SJSA1 (cell line): ENCODE measurements around the gene RPA4. TPM values are rescaled to one million over a fixed set of nuclear protein-coding genes. Genes with fewer than 3 reads are reported as not detected.
"Not testable (repeated sequence)": the region's sequence is repeated elsewhere in the genome, so short reads cannot be mapped to it uniquely, and the experiment has no call there.

Experiments
- DNase-seq, 2 experiments: peaks; one replicate each; pipeline ENCODE4 v3.0.0-alpha.2; 2015 to 2020; ENCODE audit warnings: low spot score in 2 of 2, low read depth in 1 of 2
- H3K27ac ChIP-seq: fragments of 250-450 bp; sonication (Bioruptor Pico); 2 replicates; pipeline ENCODE4 v1.5.1; 2020; ENCODE audit warnings: mild to moderate bottlenecking, moderate library complexity
- H3K27me3 ChIP-seq: fragments of 250-450 bp; sonication (Bioruptor Pico); replicated peaks from 2 replicates; pipeline ENCODE4 v1.5.1; 2020; ENCODE audit warnings: mild to moderate bottlenecking, moderate library complexity
- H3K36me3 ChIP-seq: fragments of 250-450 bp; sonication (Bioruptor Pico); 2 replicates; pipeline ENCODE4 v1.5.1; 2020; ENCODE audit warnings: mild to moderate bottlenecking
- H3K4me1 ChIP-seq: fragments of 250-450 bp; sonication (Bioruptor Pico); replicated peaks from 2 replicates; pipeline ENCODE4 v1.6.1; 2021; ENCODE audit warnings: mild to moderate bottlenecking
- H3K4me3 ChIP-seq: fragments of 250-450 bp; sonication (Bioruptor Pico); 2 replicates; pipeline ENCODE4 v1.5.1; 2020; ENCODE audit warnings: mild to moderate bottlenecking
- H3K9me3 ChIP-seq: fragments of 250-450 bp; sonication (Bioruptor Pico); replicated peaks from 2 replicates; pipeline ENCODE4 v1.5.1; 2020; ENCODE audit warnings: mild to moderate bottlenecking
- total RNA-seq: library from RNA; depleted of rRNA; stranded (reverse); fragments of >200 nt; shearing (Covaris generic); gene quantifications from 2 replicates; pipeline ENCODE4 v1.2.3, GENCODE V29; 2014; rRNA removed

RPA4 gene, protein sequence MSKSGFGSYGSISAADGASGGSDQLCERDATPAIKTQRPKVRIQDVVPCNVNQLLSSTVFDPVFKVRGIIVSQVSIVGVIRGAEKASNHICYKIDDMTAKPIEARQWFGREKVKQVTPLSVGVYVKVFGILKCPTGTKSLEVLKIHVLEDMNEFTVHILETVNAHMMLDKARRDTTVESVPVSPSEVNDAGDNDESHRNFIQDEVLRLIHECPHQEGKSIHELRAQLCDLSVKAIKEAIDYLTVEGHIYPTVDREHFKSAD
- 0.16 and 0.29 TPM in 2 replicates for total RNA-seq

DNA sequence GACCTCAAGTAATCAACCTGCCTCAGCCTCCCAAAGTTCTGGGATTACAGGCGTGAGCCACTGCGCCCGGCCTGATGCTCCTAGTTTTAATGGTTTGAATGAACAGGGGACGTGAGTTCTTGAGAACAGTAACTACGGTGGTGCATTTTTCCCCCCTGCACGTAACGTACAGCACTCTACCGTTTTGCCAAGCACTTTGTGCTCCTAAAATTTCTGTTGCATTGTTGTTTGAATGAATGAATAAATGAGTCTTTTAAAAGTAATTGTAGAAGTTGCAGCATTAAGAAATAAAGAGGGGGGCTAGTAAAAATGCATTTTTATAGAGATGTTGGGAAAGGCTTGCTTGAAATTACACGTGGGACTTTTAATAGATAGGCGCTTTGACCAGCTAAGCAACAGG lies at the start of gene RPA4:
Gene RPA4, plus strand, starts transcription at position 301 of the 400 bp plus-strand sequence. CDS start 403 bp downstream, outside the sequence.
- no peaks in the 10 kb centered on the region for H3K36me3 ChIP-seq
- no peak for DNase-seq
- no peaks in the 10 kb centered on the region for H3K4me1 ChIP-seq
- H3K27ac ChIP-seq: no peak within 1 kb of the TSS
- H3K4me3 ChIP-seq: no peak within 1 kb of the TSS
- H3K9me3 ChIP-seq: no peaks in the 10 kb centered on the region
- no peaks in the 10 kb centered on the region for H3K27me3 ChIP-seq

DNA sequence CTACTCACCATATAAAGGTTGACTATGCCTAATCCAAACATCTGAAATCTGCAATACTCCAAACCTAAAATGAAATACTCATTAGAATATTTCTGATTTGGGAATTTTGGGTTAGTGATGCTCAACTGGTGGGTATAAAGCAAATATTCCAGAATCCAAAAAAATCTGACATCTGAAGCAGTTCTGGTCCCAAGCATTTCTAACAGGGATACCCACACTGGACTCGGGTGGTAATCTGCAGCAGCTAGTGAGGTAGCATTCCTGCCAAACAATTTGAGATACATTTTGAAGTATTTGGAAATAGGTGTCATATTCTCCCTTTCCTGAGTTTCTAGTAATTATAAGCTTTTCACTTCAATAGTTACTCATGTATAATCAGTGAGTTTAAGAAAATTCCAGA lies 49.6 kb upstream of the RPA4 start:
- H3K27ac ChIP-seq: no peak overlapping the region
- H3K4me3 ChIP-seq: no peak overlapping the region
- H3K4me1 ChIP-seq: no peaks in the 10 kb centered on the region
- H3K9me3 ChIP-seq: no peaks in the 10 kb centered on the region
- no peak for DNase-seq
- H3K36me3 ChIP-seq: no peaks in the 10 kb centered on the region
- no peaks in the 10 kb centered on the region for H3K27me3 ChIP-seq

DNA sequence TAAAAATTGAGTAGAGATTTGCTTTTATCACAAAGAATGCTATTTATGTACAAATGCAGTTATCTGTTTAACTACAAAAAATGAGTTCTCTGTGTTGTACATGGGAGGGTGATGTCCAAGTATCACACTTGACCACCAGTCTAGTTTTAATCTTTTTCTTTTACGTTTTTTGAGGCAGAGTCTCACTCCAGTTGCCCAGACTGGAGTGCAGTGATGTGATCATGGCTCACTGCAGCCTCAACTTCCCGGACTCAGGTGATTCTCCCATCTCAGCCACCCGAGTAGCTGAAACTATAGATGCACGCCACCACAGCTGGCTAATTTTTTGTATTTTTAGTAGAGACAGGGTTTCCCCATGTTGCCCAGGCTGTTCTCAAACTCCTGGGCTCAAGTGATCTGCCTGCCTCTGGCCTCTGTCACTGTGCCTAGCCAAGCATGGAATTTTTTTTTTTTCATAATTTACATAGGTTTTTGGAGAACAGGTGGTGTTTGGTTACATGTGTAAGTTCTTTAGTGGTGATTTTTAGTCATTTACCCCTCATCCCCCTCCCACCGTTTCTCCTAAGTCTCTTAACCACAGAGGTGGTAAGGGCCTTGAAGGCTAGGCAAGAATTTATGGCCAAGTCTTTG lies 47.9 kb upstream of the RPA4 start:
- H3K36me3 ChIP-seq: no peaks in the 10 kb centered on the region
- no peaks in the 10 kb centered on the region for H3K4me1 ChIP-seq
- H3K27me3 ChIP-seq: no peaks in the 10 kb centered on the region
- no peak overlapping the region for H3K27ac ChIP-seq
- no peak overlapping the region for H3K4me3 ChIP-seq
- no peaks in the 10 kb centered on the region for H3K9me3 ChIP-seq
- DNase-seq: no peak

DNA sequence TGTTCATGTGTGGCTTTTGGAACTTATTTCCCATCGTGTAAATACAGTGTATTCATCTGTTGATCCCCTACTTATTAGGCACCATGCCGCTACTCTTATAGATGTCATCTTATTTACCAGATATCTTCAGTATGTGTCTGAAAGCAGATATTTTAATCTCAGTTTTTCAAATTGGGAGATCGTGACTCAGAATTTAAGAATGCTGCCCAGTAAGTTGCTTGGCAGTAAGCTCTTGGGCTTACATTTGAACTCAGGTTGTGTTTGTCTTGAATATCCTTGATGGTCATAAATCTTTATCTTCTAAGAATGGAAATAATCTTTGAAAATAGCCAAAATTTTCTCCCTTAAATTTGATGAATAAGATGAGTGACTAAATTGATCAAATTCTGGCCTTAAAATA lies 45.9 kb upstream of the RPA4 start:
- Histone ChIP-seq H3K27me3 (no peaks in the 10 kb centered on the region), H3K36me3 (no peaks in the 10 kb centered on the region), H3K4me1 (no peaks in the 10 kb centered on the region), H3K9me3 (no peaks in the 10 kb centered on the region), H3K27ac (no peak overlapping the region), H3K4me3 (no peak overlapping the region)
- no peak for DNase-seq

DNA sequence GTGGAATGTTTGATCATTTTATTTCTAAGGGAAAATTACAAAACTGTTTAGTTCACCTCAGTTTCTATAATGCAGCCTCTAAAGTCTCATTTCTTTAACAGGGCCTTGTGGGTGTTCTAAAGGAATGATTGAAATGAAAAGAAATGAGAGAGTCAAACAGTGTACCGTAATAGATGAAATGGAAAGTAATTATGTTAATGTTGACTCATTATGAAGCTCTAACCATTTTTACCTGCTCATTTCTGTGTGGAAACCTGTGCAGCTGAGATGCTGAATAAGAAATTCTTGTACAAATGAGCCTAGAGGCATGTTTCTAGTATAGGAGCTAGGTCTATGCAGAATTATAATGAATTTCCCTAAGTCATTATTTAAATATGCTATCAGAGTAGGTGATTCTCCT lies 45.2 kb upstream of the RPA4 start:
- no peak for DNase-seq
- no peaks in the 10 kb centered on the region for H3K36me3 ChIP-seq
- H3K9me3 ChIP-seq: no peaks in the 10 kb centered on the region
- no peak overlapping the region for H3K27ac ChIP-seq
- H3K4me1 ChIP-seq: no peaks in the 10 kb centered on the region
- H3K27me3 ChIP-seq: no peaks in the 10 kb centered on the region
- H3K4me3 ChIP-seq: no peak overlapping the region

DNA sequence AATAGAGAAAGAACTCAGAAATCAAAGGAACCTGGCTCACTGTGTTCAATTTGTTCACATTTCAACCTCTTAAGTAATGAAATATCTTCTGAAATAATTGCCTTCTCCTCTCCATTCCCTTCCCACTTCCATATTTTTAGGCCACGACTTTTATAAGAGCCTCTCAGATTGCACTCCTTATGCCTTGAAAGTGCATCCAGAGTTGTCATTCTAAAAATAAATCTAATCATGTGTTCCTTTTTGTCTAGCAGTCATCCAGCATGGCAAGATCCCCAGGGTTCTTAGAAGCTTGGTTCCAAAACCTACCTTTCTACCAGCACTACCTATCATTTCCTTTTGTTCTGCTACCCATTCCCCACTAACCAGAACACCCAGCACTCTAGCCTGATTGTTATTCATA lies 42.4 kb upstream of the RPA4 start:
- DNase-seq: no peak
- H3K27ac ChIP-seq: no peak overlapping the region
- no peaks in the 10 kb centered on the region for H3K9me3 ChIP-seq
- no peaks in the 10 kb centered on the region for H3K27me3 ChIP-seq
- H3K36me3 ChIP-seq: no peaks in the 10 kb centered on the region
- no peak overlapping the region for H3K4me3 ChIP-seq
- no peaks in the 10 kb centered on the region for H3K4me1 ChIP-seq

DNA sequence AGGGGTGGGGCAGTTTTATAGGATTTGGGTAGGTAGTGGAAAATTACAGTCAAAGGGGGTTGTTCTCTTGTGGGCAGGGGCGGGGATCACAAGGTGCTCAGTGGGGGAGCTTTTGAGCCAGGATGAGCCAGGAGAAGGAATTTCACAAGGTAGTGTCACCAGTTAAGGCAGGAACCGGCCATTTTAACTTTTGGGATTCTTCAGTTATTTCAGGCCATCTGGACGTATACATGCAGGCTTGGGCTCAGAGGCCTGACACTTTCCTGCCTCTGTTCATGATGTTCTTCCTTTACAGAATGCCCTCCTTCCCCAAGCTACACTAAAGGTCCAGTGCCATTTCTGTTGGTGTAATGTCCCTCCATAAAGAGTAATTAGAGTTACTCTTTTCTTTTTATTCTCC lies 41.8 kb upstream of the RPA4 start:
- H3K27me3 ChIP-seq, H3K36me3 ChIP-seq, H3K27ac ChIP-seq, H3K4me3 ChIP-seq, H3K4me1 ChIP-seq, DNase-seq, H3K9me3 ChIP-seq: not testable (repeated sequence)

DNA sequence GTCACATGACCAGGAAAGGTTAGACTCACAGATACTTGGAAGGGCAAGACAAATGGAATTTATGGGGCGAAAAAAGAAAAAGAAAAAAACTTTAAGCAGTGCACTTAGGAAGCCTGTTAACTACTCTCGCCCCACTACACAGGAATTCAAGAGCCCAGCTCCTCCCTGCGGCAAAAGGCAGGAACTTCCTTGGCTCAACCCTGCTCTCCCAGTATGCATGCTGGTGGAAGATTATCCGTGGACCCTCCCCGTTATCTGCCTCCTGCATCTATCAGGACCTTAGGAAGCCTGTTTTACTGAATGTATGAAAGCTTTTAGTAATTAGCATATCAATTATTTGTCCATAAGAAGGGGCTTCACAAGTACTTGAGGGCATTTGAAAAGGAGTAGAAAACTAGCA lies 40.1 kb upstream of the RPA4 start:
- H3K27ac ChIP-seq: no peak overlapping the region
- H3K27me3 ChIP-seq: no peaks in the 10 kb centered on the region
- no peaks in the 10 kb centered on the region for H3K9me3 ChIP-seq
- no peak overlapping the region for H3K4me3 ChIP-seq
- no peak for DNase-seq
- no peaks in the 10 kb centered on the region for H3K4me1 ChIP-seq
- no peaks in the 10 kb centered on the region for H3K36me3 ChIP-seq

DNA sequence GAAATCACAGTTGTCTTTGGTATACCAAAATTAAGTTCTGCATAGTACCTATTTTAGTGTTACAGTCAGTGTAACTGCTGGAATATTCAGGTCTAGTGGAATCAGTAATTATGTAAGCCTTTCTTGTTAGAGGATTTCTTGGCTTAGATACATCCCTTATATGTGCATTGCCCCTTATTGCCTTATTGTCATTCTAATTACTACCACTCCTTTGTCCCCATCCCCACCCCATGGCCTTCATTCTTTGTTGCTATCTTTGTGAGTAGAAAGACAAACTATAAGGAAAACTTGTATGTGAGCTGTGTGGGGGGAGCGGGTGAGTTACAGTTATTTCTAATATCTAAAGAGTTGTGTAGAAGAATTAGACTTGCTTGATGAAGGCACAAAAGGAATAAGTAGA lies 36.9 kb upstream of the RPA4 start:
- H3K4me3 ChIP-seq: no peak overlapping the region
- no peaks in the 10 kb centered on the region for H3K36me3 ChIP-seq
- no peaks in the 10 kb centered on the region for H3K4me1 ChIP-seq
- no peaks in the 10 kb centered on the region for H3K27me3 ChIP-seq
- H3K27ac ChIP-seq: no peak overlapping the region
- no peak for DNase-seq
- no peaks in the 10 kb centered on the region for H3K9me3 ChIP-seq

DNA sequence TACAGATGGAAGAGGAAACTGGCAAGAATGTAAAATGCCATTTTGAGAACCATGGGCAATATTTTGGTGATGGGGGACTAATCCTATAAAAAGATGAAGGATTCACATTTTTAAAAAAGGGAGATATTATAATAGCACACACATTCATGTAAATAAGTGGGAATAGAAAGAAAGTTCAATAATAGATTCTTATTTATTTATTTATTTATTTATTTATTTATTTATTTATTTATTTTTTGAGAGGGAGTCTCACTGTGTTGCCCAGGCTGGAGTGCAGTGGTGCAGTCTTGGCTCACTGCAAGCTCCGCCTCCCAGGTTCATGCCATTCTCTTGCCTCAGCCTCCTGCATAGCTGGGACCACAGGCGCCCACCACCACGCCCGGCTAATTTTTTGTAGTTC lies 24.3 kb upstream of the RPA4 start:
- not testable (repeated sequence) for H3K27me3 ChIP-seq, H3K4me3 ChIP-seq, DNase-seq, H3K27ac ChIP-seq, H3K36me3 ChIP-seq, H3K9me3 ChIP-seq, H3K4me1 ChIP-seq

DNA sequence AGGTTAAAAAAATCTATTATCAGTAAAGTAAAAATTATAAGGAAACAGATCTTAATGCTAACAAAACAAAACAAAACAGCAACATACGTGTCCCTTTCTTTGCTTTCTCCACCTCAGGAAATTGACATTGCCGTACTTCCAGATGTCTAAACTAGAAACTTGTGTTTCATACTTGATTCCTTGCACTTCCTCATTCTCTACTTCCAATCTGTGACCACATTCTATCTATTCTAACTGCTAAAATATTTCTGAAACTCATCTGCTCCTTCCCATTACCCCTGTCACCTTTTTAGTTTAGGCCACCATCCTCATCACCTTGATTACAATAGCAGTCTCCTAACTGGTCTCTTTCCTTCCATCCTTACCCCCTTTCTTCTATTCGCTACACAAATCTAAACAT lies 22.5 kb upstream of the RPA4 start:
- no peaks in the 10 kb centered on the region for H3K27me3 ChIP-seq
- H3K36me3 ChIP-seq: no peaks in the 10 kb centered on the region
- H3K4me1 ChIP-seq: no peaks in the 10 kb centered on the region
- H3K9me3 ChIP-seq: no peaks in the 10 kb centered on the region
- no peak for DNase-seq
- H3K4me3 ChIP-seq: no peak overlapping the region
- H3K27ac ChIP-seq: no peak overlapping the region

DNA sequence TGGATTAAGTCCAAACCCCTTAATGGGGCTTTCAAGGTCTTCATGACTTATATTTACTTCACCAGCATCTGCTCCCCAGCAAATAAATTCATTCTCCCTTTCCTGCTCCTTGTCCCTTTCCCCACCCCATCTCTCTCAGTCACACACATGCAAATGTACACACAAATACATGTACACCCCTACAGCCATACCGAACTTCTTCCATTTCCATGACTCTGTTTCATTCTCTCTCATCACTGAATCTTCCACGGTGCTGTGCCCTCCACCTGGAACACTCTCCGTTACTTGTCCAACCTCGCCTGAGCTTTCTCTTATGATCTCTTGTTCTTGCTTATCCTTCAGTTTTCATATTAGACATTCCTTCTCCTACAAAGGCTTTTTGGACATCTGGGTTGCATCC lies 22.0 kb upstream of the RPA4 start:
- H3K9me3 ChIP-seq: no peaks in the 10 kb centered on the region
- H3K4me1 ChIP-seq: no peaks in the 10 kb centered on the region
- H3K27ac ChIP-seq: no peak overlapping the region
- H3K27me3 ChIP-seq: no peaks in the 10 kb centered on the region
- no peaks in the 10 kb centered on the region for H3K36me3 ChIP-seq
- no peak for DNase-seq
- no peak overlapping the region for H3K4me3 ChIP-seq

DNA sequence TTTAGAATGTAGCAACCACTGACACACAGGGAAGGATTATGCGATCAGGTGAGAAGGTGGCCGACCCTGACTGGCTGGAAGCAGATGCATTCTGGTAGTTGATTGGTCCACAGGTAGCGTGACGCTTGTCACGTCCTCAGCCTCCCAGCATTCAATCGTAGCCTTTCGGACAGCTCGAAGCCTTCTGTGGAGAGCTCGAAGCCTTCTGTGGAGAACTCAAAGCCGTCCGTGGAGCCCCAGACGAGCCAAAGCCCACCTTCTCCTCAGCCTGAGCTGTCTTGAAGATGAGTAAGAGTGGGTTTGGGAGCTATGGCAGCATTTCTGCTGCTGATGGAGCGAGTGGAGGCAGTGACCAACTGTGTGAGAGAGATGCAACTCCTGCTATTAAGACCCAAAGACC lies 319 bp downstream of the RPA4 start:
- Histone ChIP-seq H3K9me3 (no peaks in the 10 kb centered on the region), H3K27ac (no peak overlapping the region), H3K4me1 (no peaks in the 10 kb centered on the region), H3K27me3 (no peaks in the 10 kb centered on the region), H3K36me3 (no peaks in the 10 kb centered on the region), H3K4me3 (no peak overlapping the region)
- no peak for DNase-seq

DNA sequence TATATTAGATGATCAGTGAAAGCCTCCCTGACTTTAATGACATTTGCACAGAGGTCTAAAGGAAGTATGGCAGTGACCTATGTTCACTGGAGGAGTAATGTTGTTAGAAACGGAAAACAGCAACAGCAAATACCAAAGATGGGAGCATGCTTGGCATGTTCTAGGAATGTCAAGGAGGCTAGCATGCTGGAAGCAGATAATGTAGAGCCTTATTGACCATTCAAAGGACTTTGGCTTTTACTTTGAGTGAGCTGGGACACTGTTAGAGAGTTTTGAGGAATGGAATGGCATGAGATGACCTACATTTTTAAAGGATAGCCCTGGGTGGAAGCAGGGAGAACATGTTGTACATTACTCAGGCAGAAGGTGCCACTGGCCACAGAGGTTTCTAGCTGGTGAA lies 6.0 kb downstream of the RPA4 start:
- Histone ChIP-seq H3K9me3 (no peaks in the 10 kb centered on the region), H3K36me3 (no peaks in the 10 kb centered on the region), H3K27me3 (no peaks in the 10 kb centered on the region), H3K27ac (no peak overlapping the region), H3K4me3 (no peak overlapping the region), H3K4me1 (no peaks in the 10 kb centered on the region)
- no peak for DNase-seq

DNA sequence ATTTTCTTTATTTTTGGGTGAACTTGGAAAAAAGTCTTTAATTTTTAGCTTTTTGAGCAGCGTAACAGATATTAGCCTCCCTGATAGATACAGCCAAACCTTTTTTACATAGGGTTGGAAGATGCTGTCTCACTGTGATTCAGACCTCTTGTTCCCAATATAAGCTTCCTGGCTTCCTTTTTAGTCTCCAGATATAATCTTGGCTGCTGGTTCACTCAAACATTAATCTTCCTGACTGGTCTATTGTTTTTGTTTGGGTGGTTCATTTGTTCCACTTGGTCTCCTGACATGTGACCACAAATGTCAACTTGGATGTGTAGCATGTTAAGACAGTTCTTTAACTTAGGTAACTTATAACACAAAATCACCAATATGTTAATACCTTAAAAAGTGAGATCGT lies 23.0 kb downstream of the RPA4 start:
- no peaks in the 10 kb centered on the region for H3K27me3 ChIP-seq
- no peaks in the 10 kb centered on the region for H3K4me1 ChIP-seq
- no peak overlapping the region for H3K4me3 ChIP-seq
- H3K27ac ChIP-seq: no peak overlapping the region
- DNase-seq: no peak
- no peaks in the 10 kb centered on the region for H3K36me3 ChIP-seq
- no peaks in the 10 kb centered on the region for H3K9me3 ChIP-seq
